ENCODE measurements around the gene CALR.
"Not testable (repeated sequence)": the region's sequence is repeated elsewhere in the genome, so short reads cannot be mapped to it uniquely, and the experiment has no call there.

Gene CALR

DNA sequence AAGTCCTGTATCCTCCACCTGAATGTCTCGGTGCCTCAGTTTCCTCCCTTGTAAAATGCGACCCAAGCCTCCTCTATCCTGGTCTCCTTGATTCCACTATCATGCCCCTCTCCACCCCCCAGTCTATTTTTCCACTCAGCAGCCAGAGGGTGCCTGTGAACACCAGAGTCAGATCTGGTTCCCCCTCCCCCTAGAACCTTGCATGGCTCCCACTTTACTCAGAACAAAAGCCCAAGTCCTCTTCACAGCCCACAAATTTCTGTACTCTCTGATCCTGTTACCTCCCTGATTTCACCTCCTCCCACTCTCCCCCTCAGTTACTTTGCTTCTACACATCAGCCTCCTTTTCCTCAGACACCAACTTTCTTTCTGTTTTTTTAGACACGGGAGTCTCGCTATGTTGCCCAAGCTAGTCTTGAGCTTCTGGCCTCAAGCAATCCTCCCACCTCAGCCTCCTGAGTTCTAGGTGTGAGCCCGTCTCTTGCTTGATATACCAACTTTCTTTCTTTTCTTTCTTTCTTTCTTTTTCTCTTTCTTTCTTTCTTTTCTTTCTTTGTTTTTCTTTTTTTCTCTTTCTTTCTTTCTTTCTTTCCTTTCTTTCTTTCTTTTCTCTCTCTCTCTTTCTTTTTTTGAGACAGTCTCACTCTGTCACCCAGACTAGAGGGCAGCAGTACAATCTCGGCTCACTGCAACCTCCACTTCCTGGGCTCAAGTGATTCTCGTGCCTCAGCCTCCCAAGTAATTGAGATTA lies 31.8 kb downstream of the CALR start:
- no peak for DNase-seq
- H3K4me3 Mint-ChIP-seq, result no peak overlapping the region
- CTCF ChIA-PET, result no interaction called here
- no peak overlapping the region for H3K27ac Mint-ChIP-seq
- H3K36me3 Mint-ChIP-seq, result no peaks in the 10 kb centered on the region
- peaks cover 32% of the 10 kb centered on the region for H3K27me3 Mint-ChIP-seq
- H3K4me1 Mint-ChIP-seq, result peaks cover 5% of the 10 kb centered on the region
- no peaks in the 10 kb centered on the region for H3K9me3 Mint-ChIP-seq

DNA sequence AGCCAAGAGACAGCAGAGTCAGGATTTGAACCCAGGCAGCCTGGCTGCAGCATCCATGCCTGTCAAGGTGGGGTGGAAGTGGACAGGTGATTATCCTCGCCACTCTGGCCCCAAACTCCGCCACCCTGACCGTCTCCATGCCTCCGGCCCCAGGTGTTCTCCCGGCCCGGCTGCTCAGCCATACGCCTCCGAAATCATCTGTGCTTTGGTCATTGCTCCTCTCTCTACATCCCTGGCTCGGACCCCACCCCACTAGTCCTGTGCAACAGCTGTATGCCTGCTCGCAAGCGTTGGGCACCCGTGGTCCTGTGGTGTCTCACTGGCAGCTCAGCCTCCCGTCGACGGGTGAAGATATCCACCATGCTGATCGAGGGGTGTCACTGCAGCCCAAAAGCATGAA lies 34.8 kb downstream of the CALR start:
- no peak for DNase-seq
- peaks cover 2% of the 10 kb centered on the region for H3K4me1 Mint-ChIP-seq
- H3K36me3 Mint-ChIP-seq, result no peaks in the 10 kb centered on the region
- H3K27me3 Mint-ChIP-seq, result peaks cover 50% of the 10 kb centered on the region
- no peaks in the 10 kb centered on the region for H3K9me3 Mint-ChIP-seq
- CTCF ChIA-PET, result interaction anchor here (0.7 to 7.6 kb wide), 3 partner anchors 7 to 122 kb away, joined by 5 to 104 read pairs (median 76); no protein-coding TSS in a partner anchor
- no peak overlapping the region for H3K27ac Mint-ChIP-seq
- no peak overlapping the region for H3K4me3 Mint-ChIP-seq

DNA sequence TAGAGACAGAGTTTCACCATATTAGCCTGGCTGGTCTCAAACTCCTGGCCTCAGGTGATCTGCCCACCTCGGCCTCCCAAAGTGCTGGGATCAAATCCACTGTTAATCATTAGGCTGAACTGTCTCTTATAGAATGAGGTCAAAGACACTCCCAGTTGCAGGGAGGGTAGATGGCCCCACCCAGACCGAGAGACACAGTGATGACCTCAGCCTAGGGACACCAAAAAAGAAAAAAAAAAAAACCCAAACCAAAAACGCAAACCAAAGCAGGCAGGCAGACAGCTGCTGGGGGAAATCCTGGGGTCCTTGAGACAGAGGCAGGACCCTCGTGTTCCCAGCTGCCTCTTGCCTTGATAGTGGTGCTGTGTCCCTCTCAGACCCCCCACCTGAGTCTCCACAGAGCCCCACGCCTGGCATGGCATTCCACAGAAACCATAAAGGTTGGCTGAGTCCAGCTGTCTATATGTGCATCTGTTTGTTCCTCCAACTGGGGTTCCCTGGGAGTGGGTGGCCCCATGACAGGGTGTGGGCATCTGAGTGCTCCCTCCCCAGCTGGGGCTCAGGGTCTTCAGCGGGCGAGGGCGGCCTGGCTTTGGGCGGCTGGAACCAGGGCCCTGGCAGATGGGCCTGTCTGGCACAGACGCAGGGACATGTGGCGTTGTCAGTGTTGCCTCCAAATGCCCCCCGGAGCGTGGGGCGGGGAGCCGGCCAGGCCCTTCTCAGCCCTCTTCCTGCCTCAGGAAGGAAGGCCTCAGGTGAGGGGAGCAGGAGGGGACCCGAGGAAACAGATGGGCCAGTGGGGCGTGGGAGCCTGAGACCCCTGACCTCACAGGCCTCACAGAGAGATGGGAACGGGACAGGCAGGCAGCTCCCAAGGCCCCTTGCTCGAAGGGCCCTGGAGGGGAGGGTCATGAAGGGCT lies 36.2 kb downstream of the CALR start:
- H3K36me3 Mint-ChIP-seq, result no peaks in the 10 kb centered on the region
- H3K27me3 Mint-ChIP-seq, result peaks cover 59% of the 10 kb centered on the region
- H3K9me3 Mint-ChIP-seq, result no peaks in the 10 kb centered on the region
- no peak overlapping the region for H3K4me3 Mint-ChIP-seq
- H3K4me1 Mint-ChIP-seq, result peaks cover 2% of the 10 kb centered on the region
- no peak overlapping the region for H3K27ac Mint-ChIP-seq
- DNase-seq, result no peak
- CTCF ChIA-PET, result interaction anchor here (6.0 to 7.6 kb wide), 3 partner anchors 8 to 121 kb away, joined by 76 to 104 read pairs (median 81); no protein-coding TSS in a partner anchor

DNA sequence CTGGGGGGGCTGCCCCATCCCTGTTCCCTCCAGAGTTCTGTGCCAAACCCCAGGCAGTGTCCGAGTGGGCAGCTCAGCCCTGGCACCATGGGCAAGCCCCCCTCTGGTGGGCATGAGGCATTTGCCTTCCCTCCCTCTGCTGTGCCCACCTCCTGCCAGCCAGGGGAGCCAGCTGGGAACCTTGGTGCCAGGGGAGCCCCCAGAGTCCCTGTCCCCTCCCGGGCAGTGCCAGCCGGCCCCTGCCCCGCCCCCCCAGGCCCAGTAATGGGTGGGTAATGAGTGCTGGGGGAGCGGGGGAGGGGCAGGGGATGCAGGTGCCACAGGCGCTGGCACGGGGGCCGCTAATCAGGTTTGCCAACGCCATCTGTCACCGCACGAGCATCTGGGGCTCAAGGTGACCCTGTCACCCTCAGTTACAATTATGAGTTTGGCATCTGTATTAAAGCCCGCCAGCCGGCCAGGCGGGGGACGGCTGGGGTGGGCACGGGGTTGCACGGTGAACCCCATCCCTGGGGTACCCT lies 36.9 kb downstream of the CALR start:
- no peaks in the 10 kb centered on the region for H3K36me3 Mint-ChIP-seq
- peaks cover 2% of the 10 kb centered on the region for H3K4me1 Mint-ChIP-seq
- no peaks in the 10 kb centered on the region for H3K9me3 Mint-ChIP-seq
- CTCF ChIA-PET, result interaction anchor here (0.6 to 7.6 kb wide), 7 partner anchors 9 to 532 kb away, joined by 3 to 104 read pairs (median 55); no protein-coding TSS in a partner anchor
- H3K27ac Mint-ChIP-seq, result no peak overlapping the region
- no peak for DNase-seq
- H3K27me3 Mint-ChIP-seq, result peaks cover 53% of the 10 kb centered on the region
- H3K4me3 Mint-ChIP-seq, result no peak overlapping the region

DNA sequence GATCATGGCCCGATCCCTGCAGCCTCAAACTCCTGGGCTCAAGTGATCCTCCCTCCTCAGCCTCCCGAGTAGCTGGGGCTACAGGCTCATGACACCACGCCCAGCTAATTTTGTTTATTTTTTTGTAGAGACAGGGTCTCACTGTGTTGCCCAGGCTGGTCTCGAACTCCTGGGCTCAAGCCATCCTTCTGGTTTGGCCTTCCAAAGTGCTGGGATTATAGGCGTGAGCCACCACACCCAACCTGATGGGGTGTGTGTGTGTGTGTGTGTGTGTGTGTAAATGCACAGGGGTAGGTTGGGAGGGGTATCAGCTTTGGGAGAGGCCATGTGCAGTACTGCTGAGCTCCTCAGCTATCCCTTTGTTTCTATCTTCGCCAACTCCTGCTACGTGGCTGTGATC lies 37.7 kb downstream of the CALR start:
- not testable (repeated sequence) for H3K4me3 Mint-ChIP-seq, H3K4me1 Mint-ChIP-seq, H3K9me3 Mint-ChIP-seq, H3K36me3 Mint-ChIP-seq, H3K27ac Mint-ChIP-seq, DNase-seq
- peaks cover 45% of the 10 kb centered on the region for H3K27me3 Mint-ChIP-seq
- CTCF ChIA-PET, result interaction anchor here (0.9 to 7.6 kb wide), 9 partner anchors 10 to 119 kb away, joined by 3 to 104 read pairs (median 8); no protein-coding TSS in a partner anchor

DNA sequence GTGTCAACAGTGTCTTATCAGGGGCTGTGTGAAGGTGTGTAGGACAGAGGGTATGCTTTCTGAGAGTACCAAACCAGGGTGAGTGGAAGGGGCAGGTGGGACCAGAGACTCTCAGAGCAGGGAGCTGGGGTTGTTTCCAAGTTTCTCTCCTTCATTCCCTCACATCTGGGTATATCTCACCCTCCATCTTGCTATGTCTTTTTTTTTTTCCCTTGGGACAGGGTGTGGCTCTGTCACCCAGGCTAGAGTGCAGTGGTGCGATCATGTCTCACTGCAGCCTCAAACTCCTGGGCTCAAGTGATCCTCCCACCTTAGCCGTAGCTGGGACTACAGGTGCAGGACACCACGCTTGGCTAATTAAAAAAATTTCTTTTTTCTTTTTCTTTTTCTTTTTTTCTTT lies 41.6 kb downstream of the CALR start:
- Mint-ChIP-seq H3K4me3 (no peak overlapping the region), H3K4me1 (peaks cover 2% of the 10 kb centered on the region)
- CTCF ChIA-PET, result interaction anchor here (2.2 to 7.6 kb wide), 4 partner anchors 14 to 114 kb away, joined by 13 to 104 read pairs (median 68); no protein-coding TSS in a partner anchor

DNA sequence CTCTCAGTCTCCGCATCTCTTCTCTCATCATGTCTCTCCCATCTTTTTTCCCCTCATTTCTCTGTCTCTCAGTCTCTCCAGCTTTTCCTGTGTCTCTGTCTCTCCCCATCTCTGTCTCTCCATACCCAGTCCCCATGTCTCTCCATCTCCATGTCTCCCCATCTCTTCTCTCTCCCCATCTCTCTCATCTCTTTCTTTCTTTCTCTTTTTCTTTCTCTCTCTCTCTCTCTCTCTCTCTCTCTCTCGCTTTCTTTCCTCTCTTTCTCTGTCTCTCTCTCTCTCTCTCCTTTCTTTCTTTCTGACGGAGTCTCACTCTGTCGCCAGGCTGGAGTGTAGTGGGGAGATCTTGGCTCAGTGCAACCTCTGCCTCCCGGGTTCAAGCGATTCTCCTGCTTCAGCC lies 44.2 kb downstream of the CALR start:
- CTCF ChIA-PET, result interaction anchor here (1.6 to 4.6 kb wide), 4 partner anchors 47 to 112 kb away, joined by 3 to 28 read pairs (median 9); no protein-coding TSS in a partner anchor

More for the DNA sequence above, 41.6 kb downstream of the CALR start:
- Mint-ChIP-seq H3K9me3 (no peaks in the 10 kb centered on the region), H3K36me3 (no peaks in the 10 kb centered on the region), H3K27ac (no peak overlapping the region), H3K27me3 (peaks cover 31% of the 10 kb centered on the region)
- no peak for DNase-seq

DNA sequence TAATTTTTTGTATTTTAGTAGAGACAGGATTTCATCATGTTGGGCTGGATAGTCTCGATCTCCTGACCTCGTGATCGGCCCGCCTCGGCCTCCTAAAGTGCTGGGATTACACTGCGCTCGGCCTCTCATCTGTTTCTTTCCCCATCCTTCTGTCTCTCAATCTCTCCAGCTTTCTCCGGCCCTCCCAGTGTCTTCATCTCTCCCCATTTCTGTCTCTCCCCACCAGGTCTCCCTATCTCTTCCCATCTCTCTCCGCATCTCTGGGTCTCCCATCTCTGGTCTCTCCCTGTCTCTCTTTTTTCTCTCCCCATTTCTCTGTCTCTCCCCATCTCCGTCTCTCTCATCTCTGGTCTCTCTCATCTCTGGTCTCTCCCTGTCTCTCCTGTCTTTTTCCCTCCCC lies 44.7 kb downstream of the CALR start:
- H3K4me1 Mint-ChIP-seq, result no peaks in the 10 kb centered on the region
- DNase-seq, result no peak
- CTCF ChIA-PET, result interaction anchor here (0.9 to 4.6 kb wide), 5 partner anchors 47 to 112 kb away, joined by 3 to 28 read pairs (median 6); no protein-coding TSS in a partner anchor
- H3K27me3 Mint-ChIP-seq, result peaks cover 22% of the 10 kb centered on the region
- no peaks in the 10 kb centered on the region for H3K9me3 Mint-ChIP-seq
- no peak overlapping the region for H3K4me3 Mint-ChIP-seq
- H3K27ac Mint-ChIP-seq, result no peak overlapping the region
- no peaks in the 10 kb centered on the region for H3K36me3 Mint-ChIP-seq

More for the DNA sequence above, 44.2 kb downstream of the CALR start:
- peaks cover 26% of the 10 kb centered on the region for H3K27me3 Mint-ChIP-seq
- H3K4me1 Mint-ChIP-seq, result peaks cover 2% of the 10 kb centered on the region
- DNase-seq, result no peak
- H3K27ac Mint-ChIP-seq, result no peak overlapping the region
- no peaks in the 10 kb centered on the region for H3K9me3 Mint-ChIP-seq
- no peaks in the 10 kb centered on the region for H3K36me3 Mint-ChIP-seq
- no peak overlapping the region for H3K4me3 Mint-ChIP-seq

DNA sequence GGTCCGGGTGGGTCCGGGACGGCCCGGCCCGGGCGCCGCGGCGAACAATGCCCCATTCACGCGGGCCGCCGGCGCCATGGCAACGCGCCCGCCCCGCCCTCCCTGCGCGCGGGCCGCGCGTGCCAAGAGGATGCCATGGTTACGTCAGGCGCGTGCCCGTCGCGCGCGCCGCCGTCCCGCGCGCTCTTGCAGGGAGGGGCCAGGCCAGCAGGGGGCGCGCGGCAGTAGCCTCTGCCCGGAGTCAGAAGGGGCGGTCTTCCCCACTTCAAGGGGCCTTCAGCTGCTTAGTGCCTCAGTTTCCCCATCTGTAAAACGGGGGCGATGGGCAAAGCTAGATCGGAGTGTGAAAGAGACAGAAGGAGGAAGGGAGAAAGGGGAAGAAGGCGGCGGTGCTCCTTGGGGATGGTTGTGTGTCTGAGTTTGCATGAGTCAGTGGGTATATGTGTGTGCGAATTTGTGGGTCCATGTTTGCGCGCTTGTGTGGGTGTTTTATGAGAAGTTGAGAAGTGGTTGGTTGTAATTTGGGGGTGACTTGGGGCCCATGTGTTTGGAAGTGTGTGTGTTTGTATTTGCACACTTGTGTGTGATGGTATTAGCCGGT lies 45.2 kb downstream of the CALR start:
- no peaks in the 10 kb centered on the region for H3K36me3 Mint-ChIP-seq
- CTCF ChIA-PET, result interaction anchor here (0.9 to 4.6 kb wide), 5 partner anchors 46 to 111 kb away, joined by 3 to 28 read pairs (median 6); no protein-coding TSS in a partner anchor
- H3K4me3 Mint-ChIP-seq, result no peak overlapping the region
- no peaks in the 10 kb centered on the region for H3K9me3 Mint-ChIP-seq
- peak; percentile 80 for DNase-seq
- H3K27me3 Mint-ChIP-seq, result peaks cover 20% of the 10 kb centered on the region
- H3K4me1 Mint-ChIP-seq, result no peaks in the 10 kb centered on the region
- H3K27ac Mint-ChIP-seq, result no peak overlapping the region

DNA sequence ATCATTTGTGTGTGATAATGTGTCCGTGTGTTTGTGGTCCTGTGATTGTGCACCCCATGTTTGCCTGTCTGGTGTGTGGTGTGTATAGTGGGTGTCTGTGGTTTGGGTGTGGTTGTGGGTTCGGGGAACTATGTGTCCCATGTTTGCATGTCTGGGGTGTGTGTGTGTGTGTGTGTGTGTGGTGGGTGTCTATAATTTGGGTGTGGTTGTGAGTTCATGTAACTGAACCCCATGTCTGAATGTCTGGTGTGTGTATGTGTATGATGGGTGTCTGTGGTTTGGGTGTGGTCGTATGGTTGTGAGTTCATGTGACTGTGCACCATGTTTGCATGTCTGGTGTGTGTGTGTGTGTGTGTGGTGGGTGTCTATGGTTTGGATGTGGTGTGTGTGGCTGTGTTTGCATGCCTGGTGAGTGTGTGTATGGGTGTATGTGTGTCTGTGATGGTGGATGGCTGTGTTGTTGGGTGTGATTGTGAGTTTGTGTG lies 45.8 kb downstream of the CALR start:
- H3K27ac Mint-ChIP-seq, result no peak overlapping the region
- no peaks in the 10 kb centered on the region for H3K4me1 Mint-ChIP-seq
- peaks cover 14% of the 10 kb centered on the region for H3K27me3 Mint-ChIP-seq
- CTCF ChIA-PET, result interaction anchor here (0.9 to 4.6 kb wide), 6 partner anchors 20 to 111 kb away, joined by 3 to 28 read pairs (median 5); no protein-coding TSS in a partner anchor
- no peaks in the 10 kb centered on the region for H3K36me3 Mint-ChIP-seq
- H3K9me3 Mint-ChIP-seq, result no peaks in the 10 kb centered on the region
- H3K4me3 Mint-ChIP-seq, result no peak overlapping the region
- DNase-seq, result no peak

DNA sequence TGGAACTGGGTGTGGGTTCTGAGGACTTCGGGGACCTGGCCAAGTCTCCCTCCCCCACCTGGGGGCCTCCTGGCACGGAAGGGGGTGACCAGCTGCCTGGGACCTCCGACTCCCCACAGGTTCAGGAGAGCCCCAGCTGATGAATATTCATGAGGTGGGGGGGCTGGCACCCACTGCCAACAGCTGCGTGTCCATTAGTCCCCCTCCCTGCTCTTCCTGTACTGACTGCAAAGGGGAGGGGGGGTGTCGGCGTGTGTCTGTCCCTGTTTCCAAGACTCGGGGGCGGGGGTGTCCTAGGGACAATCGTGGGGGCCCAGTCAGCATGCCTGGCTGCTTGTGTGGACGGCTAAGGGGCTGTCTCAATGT lies 46.3 kb downstream of the CALR start:
- CTCF ChIA-PET, result interaction anchor here (0.8 to 4.6 kb wide), 7 partner anchors 8 to 120 kb away, joined by 3 to 28 read pairs (median 4); no protein-coding TSS in a partner anchor
- Mint-ChIP-seq H3K27ac (no peak overlapping the region), H3K27me3 (peaks cover 11% of the 10 kb centered on the region), H3K4me3 (no peak overlapping the region), H3K36me3 (no peaks in the 10 kb centered on the region), H3K4me1 (no peaks in the 10 kb centered on the region), H3K9me3 (no peaks in the 10 kb centered on the region)
- no peak for DNase-seq

DNA sequence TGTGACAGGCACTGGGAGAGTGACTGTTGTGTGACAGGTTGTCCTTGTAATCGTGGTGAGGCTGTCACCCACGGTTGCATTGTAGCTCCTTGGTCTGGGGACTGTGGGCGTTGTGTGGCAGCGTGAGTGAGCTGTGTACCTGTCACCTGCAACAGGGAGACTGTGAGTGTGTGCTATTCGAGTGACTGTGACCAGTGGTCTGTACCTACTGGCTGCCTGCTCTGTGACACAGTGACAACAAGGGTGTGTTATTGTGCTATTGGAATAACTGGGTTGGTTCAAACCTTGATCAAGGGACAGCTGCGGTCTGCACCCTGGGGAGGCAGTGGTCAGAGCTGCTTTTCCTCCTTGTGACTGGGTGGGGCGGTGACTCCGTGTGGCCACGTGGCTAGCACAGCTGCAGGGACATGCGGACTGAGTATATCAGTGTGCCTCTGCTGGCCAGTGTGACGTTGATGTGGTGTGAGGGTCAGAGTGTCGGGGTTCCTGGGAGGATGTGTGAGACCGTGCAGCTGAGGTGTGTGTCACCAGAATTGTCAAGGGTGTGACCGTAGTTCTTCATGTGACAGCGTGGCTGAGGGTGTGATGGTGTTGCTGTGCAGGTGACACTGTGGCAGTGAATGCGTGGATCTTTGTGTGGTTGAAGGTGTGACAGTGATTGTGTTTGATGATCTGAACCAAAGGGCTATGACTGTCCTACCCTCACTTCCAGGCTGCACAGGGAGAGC lies 46.8 kb downstream of the CALR start:
- no peaks in the 10 kb centered on the region for H3K4me1 Mint-ChIP-seq
- peaks cover 11% of the 10 kb centered on the region for H3K27me3 Mint-ChIP-seq
- H3K27ac Mint-ChIP-seq, result no peak overlapping the region
- no peaks in the 10 kb centered on the region for H3K9me3 Mint-ChIP-seq
- H3K4me3 Mint-ChIP-seq, result no peak overlapping the region
- CTCF ChIA-PET, result interaction anchor here (0.8 to 4.6 kb wide), 8 partner anchors 8 to 119 kb away, joined by 3 to 28 read pairs (median 4); no protein-coding TSS in a partner anchor
- H3K36me3 Mint-ChIP-seq, result no peaks in the 10 kb centered on the region
- DNase-seq, result no peak

DNA sequence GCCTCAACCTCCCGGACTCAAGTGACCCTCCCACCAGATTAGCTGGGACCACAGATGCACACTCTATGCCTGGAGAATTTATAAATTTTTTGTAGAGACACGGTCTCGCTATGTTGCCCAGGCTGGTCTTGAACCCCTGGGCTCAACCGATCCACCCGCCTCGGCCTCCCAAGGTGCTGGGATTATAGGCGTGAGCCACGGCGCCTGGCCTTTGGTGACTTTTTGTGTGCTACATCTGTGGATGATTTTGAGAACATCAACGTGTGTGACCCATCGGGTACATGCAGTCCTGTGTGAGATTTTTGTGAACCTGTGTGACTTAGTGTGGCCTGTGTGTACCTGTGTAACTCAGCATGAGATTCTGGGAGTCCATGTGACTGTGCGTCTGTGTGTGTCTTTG lies 48.3 kb downstream of the CALR start:
- H3K4me3 Mint-ChIP-seq, result no peak overlapping the region
- no peak for DNase-seq
- H3K27ac Mint-ChIP-seq, result no peak overlapping the region
- H3K9me3 Mint-ChIP-seq, result no peaks in the 10 kb centered on the region
- no peaks in the 10 kb centered on the region for H3K4me1 Mint-ChIP-seq
- CTCF ChIA-PET, result interaction anchor here (0.6 to 4.6 kb wide), 2 partner anchors 75 to 472 kb away, joined by 3 to 28 read pairs; no protein-coding TSS in a partner anchor
- H3K27me3 Mint-ChIP-seq, result peaks cover 11% of the 10 kb centered on the region
- H3K36me3 Mint-ChIP-seq, result no peaks in the 10 kb centered on the region

Data from activated naive CD4-positive, alpha-beta T cell treated with anti-CD3 and anti-CD28 coated beads, Interleukin-2, amount 10 ng/mL, durations not matched to agents 7 days and 5 days (primary cell).